NCI-H345 treated with DMSO at 0.1 percent for 48 hours (cell line): Measurements from ENCODE around the gene CFAP300.

Experiments used
- DNase-seq: peaks from one replicate; lab custom pipeline; 2025; ENCODE audit not compliant: unreplicated experiment; lab: John Stamatoyannopoulos, UW

CFAP300 gene

DNA sequence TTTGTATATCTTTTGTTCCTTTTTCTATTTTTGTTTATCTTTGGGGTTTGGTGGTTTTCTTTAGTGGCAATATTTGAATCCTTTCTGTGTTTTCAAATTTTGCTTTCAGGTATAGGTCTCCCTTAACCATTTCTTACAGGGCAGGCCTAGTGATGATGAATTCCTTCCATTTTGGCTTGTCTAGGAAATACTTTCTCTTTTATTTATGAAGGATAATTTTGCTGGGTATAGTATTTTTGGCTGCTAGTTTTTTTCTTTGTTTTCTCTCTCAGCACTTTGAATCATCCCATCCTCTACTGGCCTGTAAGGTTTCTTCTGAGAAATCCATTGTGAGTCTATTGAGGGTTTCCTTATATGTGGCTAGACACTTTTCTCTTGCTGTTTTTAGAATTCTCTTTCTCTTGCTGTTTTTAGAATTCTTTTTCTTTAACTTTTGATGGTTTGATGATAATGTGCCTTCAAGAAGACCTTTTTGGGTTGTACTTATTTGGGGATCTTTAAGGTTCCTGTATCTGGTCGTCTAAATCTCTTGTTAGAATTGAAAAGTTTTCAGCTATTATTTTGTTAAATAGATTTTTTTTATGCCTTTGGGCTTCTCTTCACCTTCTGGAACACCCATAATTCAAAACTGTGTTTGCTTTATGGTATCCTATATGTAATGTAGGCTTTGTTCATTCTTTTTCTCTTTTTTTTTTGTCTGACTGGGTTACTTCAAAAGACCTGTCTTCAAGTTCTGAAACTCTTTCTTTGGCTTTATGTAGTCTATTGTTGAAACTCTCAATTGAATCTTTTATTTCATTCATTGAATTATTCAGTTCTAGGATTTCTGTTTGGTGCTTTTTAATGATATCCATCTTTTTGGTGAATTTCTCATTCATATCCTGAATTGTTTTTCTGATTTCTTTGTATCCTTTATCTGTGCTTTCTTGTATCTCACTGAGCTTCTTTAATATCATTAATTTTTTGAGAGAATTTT, 24.5 kb downstream of the CFAP300 start:
- DNase-seq = no peak

DNA sequence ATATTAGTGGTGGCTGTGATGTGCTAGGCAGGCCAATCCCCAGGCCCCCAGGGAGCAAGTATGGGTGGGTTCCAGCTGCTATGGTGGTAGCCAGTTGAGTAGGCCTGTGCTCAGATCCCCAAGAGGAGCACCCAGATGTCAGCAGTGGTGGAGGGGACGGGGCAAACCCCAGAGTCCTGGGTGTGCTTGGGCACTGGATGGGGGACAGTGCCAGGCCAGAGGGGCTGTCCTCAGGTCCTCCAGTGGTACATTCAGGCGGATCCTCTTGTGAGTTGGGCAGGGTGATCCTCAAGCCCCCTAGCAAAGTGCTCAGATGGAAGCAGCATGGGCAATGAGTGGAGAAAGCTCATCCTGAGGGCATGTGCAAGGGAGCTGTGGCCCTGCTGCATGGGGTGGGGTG, 26.0 kb downstream of the CFAP300 start:
- DNase-seq = no peak

DNA sequence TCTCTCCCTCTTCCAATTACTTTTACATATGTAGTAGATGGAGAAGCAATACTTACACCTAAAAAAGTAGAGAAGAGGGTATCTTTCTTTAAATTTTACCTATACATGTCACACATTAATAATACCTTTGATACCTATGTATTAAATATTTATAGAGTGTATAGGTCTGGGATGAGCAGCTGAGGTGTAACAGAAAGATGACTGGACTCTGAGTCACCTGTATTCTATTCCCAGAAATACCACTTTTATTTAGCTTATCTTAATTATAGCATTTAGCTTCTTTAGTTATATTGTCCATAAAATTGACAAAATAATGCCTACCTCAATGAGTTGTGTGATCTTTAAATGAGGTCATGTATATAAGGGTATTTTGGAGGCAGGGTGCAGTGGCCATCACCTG, 32.4 kb downstream of the CFAP300 start:
- DNase-seq = no peak

DNA sequence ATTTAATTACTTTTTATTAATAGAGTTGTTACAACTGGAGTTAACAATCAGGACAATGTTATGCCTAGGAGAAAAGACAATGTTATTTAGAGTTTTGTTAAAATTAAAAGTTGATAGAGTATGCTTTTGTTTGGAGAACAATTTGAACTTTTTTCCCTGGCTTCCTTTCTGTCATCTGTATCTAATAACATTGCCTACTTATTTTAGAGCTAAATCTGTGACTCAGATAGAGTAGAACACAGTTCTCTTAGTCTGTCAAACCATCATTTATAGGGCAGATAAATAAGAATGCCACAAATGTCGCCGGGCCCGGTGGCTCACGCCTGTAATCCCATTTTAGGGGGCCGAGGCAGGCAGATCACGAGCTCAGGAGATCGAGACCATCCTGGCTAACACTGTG, 34.1 kb downstream of the CFAP300 start:
- DNase-seq = no peak

DNA sequence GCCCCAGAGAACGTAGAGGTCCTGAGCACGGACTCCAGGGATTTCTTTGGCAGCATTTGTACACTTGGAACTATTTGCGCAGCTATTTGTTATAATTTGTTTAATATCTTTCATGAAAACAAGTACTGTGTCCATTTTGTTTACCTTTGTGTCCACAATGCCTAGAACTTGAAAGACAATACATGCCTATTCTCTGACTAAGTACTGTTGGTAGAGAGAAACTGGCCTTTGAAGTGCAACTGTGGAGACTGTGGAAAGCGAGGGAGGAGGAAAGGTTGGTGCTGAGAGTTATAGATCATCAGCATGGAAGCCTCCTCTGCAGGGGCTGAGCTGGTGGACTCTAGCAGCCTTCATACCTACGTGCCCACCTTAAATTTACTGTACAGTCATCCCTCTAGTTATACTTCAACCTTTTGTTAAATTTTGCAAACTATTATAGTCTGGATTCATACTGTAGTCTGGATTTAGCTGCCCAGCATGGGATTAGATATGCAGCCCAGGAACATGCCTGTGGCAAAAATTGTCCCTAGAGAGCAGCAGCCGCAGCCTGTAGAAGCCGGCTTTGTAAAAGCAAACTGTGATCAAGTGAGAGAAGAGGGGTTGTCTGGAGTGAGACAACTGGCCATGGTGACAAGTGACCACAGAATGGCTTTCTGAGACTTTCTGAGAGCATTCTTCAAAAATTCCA, 38.8 kb downstream of the CFAP300 start:
- no peak for DNase-seq

DNA sequence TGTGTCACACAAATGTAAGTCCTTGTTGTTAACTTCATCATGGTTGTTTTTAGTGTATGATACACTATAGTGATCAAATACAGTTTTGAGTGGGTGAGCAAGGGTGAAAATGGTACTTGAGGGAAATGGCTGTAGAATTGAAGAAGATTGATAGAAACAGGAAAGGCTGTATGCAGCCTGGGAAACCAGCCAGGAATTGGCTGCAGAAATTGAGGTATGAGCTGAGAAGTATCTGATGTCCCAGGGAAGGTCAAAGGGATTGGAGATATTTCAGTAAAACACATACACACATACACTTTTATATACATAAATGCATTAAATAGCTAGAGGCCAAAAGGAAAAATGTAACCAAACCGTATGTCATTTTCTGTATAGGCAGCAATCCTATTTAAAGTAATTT, 49.9 kb downstream of the CFAP300 start:
- no peak for DNase-seq

DNA sequence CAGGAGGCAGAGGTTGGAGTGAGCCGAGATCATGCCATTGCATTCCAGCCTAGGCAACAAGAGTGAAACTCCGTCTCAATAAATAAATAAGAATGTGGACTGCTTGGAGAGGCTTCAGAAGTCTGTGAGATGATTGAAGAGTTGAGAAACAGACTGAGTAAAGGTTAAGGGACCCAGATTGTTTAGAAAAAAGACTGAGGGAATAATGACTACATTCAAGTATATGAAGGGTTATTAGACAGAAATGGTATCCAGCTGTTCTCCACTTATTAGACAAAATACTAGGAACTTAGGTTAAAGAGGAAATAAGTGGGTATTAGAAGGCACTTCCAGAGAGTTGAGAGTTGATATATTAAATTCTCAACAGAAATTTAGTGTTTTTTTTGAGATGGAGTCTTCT, 52.5 kb downstream of the CFAP300 start:
- DNase-seq = no peak

DNA sequence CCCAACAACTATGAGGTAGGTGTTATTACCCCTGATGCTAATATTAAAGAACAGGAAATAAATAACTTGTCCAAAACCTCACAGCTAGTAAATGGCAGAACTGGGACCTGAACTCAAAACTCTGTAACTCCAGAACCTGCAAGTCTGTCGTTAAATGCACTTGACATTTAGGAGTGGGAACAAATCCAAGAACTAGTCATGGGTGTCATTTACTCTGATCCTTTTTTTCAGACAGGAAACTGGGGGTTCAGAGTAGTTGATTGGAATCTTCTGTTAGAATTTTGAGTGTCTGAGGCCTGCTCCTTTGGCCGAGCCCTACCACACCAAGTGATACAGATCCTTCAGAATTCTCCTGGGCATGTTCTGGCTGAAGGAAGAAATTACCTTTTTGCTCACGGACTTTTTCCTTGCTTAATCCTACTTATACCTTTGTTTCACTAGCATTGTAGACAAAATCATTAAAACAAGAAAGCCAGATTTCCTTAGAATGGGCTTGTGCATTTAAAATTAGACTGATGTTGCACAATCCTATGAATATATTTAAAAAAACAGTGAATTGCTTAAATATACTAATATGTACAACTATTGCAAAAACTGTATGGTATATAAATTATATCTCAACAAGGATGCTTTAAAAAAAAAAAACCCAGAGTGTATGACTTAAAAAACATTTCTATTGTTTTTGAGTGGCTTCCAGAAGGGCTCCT, 61.6 kb downstream of the CFAP300 start:
- DNase-seq = no peak

DNA sequence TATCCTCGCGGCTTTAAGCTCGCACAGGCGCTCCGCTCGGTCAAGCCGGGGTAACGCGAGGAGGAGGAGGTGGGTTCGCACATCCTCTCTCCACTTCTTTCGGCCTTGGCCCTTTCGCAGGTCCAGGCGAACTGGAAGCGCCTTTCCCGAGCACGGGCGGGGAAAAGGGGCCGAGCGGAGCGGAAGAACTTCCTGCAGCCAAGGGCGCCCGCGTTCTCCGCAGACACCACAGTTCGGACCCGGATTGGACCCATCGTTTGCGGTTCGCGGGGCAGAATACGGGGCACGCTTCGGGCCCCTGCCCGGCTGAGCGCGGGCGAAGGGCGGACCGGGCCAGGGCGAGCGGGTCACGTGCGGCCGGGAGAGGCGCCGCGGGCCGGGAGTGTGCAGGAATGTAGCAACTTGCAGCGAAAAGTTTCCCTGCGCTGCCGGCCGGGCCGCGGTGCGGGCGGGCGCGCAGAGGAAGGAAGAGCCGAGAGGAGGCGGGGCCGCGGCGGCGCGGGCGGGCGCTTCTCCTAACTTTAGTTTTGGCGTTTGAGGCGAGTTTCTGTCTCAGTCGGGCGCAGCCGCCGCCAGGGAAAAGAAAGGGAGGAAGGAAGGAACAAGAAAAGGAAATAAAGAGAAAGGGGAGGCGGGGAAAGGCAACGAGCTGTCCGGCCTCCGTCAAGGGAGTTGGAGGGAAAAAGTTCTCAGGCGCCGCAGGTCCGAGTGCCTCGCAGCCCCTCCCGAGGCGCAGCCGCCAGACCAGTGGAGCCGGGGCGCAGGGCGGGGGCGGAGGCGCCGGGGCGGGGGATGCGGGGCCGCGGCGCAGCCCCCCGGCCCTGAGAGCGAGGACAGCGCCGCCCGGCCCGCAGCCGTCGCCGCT, 62.9 kb downstream of the CFAP300 start, which contains the start of gene YAP1:
TSS of gene YAP1 (plus strand) at position 552 of the 865 bp plus-strand sequence. CDS start 402 bp downstream, outside the sequence.
- no peak for DNase-seq

DNA sequence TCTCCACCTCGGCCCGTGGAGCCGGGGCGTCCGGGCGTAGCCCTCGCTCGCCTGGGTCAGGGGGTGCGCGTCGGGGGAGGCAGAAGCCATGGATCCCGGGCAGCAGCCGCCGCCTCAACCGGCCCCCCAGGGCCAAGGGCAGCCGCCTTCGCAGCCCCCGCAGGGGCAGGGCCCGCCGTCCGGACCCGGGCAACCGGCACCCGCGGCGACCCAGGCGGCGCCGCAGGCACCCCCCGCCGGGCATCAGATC, 63.4 kb downstream of the CFAP300 start:
- DNase-seq = no peak

DNA sequence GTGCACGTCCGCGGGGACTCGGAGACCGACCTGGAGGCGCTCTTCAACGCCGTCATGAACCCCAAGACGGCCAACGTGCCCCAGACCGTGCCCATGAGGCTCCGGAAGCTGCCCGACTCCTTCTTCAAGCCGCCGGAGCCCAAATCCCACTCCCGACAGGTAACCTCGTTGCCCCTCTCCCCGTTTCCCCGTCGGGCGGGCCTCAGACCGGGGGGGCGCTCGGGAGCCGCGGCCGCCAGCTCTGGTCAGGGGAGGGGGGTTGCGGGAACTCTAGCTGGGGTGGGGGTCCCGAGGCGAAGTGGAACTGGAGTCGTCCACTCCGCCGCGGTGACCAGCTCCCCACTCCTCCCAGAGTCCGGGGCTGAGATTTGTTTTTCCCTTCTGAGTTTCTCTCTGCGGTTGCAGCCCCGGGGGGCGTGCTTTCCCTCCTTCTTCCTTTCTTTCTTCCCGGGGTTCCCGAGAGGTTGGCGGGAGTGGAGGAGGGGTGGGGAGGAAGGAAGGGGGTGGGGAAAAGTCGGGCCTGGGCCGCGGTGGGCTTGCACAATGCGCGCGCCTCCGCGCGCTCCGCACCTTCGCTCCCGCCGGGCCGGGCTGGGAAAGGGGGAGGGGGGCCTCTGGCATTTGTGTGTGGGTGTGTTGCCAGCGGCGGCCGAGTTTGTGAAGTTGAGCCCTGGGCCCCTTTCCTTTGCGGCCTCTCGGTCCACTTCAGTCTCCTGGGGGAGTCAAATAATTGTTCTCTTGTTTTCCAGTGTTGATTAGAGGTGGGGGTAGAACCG, 64.0 kb downstream of the CFAP300 start:
- DNase-seq = no peak

DNA sequence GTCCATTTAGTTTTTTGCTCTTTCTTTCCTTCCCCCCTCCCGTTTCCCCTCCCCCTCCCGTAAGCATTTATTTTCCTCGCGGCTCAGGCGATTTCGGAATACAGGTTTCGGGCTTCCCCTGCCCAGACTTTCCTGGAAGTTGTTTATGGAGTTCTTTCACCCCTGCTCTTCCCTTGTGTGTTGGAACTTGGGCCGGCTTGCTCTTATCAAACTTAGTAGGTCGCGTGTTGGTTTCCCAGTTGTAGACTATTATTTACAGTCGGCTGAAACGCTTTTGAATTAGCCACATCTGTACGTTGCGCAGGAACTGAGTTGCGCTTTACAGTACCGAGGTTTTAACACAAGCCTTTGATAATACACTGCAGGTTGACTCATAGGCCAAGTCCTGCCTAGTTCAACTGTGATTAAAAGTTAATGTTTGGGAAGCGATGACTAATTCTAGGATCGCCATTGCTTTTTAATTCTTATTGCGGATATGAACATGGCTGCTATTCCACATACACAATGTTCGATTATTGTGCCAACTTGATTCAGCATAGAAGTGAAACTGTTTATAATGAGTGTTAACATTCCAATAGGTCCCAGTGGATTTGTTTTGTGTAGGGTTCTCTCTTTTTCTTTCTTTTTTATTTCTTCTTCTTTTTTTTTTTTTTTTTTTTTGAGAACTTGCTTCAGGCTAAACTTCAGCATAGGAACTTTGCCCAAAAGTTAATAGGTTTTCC, 64.7 kb downstream of the CFAP300 start:
- no peak for DNase-seq

DNA sequence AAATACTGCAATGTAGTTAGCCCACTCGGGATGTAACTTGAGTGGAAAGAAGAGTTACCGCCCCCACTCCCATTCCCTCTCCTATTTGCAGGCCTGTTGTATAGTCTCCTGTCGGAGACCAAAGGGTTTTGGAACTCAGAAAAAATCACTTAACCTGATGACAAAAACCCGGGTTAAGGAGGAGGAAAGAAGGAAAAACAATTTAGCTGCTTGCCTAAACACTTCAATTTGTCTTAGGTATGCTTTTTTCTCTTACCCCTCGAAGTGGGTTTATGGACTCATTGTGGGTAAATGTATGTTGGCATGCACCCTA, 65.2 kb downstream of the CFAP300 start:
- no peak for DNase-seq

DNA sequence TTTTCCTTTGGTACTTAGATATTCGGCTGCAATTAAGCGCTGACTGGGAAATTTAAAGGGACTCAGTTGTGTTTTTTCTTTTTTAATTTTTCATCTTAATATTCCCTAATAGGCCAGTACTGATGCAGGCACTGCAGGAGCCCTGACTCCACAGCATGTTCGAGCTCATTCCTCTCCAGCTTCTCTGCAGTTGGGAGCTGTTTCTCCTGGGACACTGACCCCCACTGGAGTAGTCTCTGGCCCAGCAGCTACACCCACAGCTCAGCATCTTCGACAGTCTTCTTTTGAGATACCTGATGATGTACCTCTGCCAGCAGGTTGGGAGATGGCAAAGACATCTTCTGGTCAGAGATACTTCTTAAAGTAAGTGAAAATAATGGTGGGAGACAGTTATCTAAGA, 66.8 kb downstream of the CFAP300 start:
- DNase-seq = no peak

DNA sequence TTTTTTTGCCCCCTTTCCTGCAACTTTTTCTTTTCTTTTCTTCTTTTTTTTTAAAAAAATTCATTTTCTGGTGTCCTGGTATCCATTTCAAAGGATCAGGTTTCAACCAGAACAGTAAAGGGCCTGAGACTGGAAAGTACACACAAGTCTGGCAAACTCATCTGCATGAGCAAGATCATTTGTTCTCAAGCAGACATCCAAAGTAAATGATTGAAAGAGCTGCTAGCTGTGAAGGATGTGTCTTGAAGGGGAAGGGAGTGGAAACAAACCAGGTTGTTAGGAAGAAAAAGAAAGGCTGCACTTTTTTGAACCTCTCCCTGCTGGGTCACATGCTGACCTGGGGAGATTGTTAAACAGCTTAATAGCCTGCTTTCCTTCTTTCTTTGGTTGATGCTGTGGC, 68.3 kb downstream of the CFAP300 start:
- no peak for DNase-seq

DNA sequence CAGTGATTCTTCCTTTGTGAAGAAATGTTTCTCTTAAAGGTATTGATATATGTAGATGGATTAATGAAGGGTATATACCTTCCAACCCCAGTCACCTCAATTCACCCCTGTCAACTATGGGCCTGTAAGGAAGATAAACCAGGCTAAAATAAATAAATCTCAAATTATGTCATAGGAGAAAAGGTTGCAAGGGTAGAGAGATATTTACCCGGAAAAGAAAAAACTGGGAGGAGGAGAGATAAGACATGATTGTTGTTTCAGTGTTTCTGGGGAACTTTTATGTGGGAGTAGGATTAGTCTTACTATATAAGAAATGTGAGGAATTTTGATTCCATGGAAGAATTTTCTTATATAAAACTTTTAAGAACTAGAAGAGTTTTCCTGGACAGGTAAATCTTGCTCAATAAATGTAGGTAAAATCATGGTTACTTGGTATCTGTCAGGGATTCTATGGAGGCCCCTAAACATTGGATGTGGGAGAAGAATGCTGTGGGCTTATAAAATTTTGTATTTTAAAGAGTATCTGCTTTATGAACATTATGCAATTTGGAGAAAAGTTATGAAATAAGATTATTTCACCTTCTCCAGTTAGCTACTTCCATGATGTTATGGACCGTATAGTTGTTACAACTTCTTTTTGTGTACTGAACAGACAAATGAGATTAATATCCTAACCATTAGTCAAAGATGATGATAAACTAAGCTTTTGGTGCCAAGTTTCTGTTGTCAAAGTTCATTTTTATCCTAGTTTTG, 69.4 kb downstream of the CFAP300 start:
- DNase-seq = no peak

DNA sequence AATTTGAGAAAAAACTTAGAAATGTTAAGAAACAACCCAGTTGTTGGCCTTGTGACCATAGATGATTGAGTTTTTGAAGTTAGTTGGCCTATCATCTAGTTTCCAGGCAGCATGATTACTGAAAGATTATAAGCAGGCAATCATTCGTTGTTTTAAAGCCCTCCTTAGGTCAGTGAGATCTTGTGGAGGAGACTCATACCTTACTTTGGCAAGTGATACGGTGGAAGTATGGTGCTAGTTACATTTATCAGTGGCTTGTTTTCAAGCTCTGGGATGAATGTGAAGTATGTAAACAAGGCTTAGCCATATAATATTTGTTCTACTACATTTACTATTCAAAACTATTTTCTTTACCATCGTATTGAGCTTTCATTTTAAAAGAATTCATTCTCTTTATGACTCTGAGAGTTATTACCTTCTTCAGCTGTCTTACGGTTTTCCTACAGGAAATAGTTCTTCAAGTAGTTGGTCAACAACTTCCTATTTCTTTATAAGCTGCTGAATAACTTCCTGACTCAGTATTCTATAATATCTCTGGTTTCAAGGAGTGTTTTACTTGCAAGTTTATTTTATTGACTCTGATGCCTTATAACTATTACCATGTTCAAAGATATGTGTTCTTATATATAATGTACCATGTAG, 70.4 kb downstream of the CFAP300 start:
- DNase-seq = no peak

DNA sequence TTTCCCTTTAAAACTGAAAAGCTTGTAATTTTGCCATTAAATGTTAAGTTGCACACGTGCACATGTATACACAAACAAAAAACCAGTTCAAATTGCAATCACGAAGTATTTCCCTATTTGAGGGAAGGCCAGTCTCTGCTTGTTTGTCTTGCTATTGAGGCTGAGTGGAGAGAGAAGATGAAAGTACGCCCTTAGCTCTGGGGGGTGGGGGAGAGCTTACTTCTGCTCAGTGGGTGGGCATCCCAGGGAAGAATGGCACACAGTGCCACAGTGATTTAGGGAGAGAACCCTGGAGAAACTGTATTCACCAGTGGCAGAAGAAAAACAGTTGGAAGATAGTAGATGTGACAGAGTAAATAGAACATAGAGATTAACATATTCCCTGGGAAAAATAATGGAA, 71.7 kb downstream of the CFAP300 start:
- DNase-seq = peak; percentile 53

DNA sequence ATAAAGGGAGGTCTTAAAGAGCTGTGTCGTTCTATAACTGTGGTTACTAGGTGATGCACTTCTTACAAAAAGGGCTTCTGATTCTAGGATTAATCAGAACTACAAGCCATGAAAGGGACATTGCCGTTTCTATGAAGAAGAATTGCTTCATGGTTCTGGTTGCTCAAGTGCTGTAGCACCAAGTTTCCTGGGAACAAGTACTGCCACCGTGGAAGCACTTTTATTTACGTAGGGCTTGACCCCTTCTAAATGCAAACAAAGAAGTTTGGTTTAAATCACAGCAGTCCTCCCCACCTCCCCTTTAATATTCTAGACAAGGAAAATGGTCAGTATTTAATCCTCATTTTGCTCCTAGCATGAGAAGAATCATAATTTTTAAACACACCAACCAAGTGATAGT, 72.8 kb downstream of the CFAP300 start:
- DNase-seq = no peak
